IMR-90 (cell line): ENCODE results near the gene LONRF3. TPM values are rescaled to one million over a fixed set of nuclear protein-coding genes. Genes with fewer than 3 reads are reported as not detected.

Source experiments
- ATAC-seq: fragments of 200-7000 bp; cut with Tn5 transposase; 2 replicates; pipeline ENCODE4 v1.9.1; 2020; ENCODE audit warnings: low read depth, mild to moderate bottlenecking, moderate library complexity
- BruUV-seq: library from RNA; stranded (reverse); fragments of 400-500 nt; replicated peaks from 2 replicates; lab custom pipeline; 2021; lab: Mats Ljungman, UMichigan
- CTCF ChIA-PET: fragments of 300-600 bp; formaldehyde crosslinking; extraction: SDS; loops from one replicate; lab custom pipeline; 2021; ENCODE audit warnings: antibody characterized with exemption; lab: Yijun Ruan, JAX
- POLR2A ChIA-PET: fragments of 300-600 bp; sonication (Branson Sonifier 250); formaldehyde crosslinking; loops from one replicate; lab custom pipeline; 2022; ENCODE audit warnings: antibody characterized with exemption; ENCODE audit not compliant: unreplicated experiment; lab: Charles Lee
- DNase-seq: peaks from one replicate; pipeline ENCODE4 v3.0.0; 2013
- H2AFZ ChIP-seq: replicated peaks from 2 replicates; pipeline ENCODE3; 2013; ENCODE audit warnings: low read length, mild to moderate bottlenecking; ENCODE audit not compliant: poor library complexity
- H2AK5ac ChIP-seq: 2 replicates; pipeline ENCODE4 v1.6.1; 2013; ENCODE audit warnings: low read depth, low read length, inconsistent platforms
- H2AK9ac ChIP-seq: replicated peaks from 2 replicates; pipeline ENCODE3; 2013; ENCODE audit warnings: mild to moderate bottlenecking, low read depth, low read length, moderate library complexity; ENCODE audit not compliant: poor library complexity
- H2BK120ac ChIP-seq: 2 replicates; pipeline ENCODE4 v1.6.1; 2013; ENCODE audit warnings: low read depth, low read length, inconsistent platforms
- H2BK15ac ChIP-seq: 3 replicates; pipeline ENCODE4 v1.6.1; 2013; ENCODE audit warnings: low read depth, low read length, inconsistent platforms
- H2BK20ac ChIP-seq: 2 replicates; pipeline ENCODE4 v1.6.1; 2013; ENCODE audit warnings: low read depth, mild to moderate bottlenecking, inconsistent platforms, low read length, moderate library complexity
- H2BK5ac ChIP-seq: 2 replicates; pipeline ENCODE4 v1.6.1; 2013; ENCODE audit warnings: mild to moderate bottlenecking, low read depth, low read length, inconsistent platforms; ENCODE audit not compliant: poor library complexity, severe bottlenecking
- H3K14ac ChIP-seq: replicated peaks from 2 replicates; pipeline ENCODE4 v1.6.1; 2013; ENCODE audit warnings: low read depth, low read length, inconsistent platforms
- H3K18ac ChIP-seq: 2 replicates; pipeline ENCODE4 v1.6.1; 2013; ENCODE audit warnings: low read depth, low read length, control low read depth
- H3K23ac ChIP-seq: 2 replicates; pipeline ENCODE4 v1.6.1; 2013; ENCODE audit warnings: low read depth, low read length, inconsistent platforms
- H3K27ac ChIP-seq: 2 replicates; pipeline ENCODE4 v1.5.1; 2013; ENCODE audit warnings: mild to moderate bottlenecking, control low read depth, low read length; ENCODE audit not compliant: insufficient read depth
- H3K27me3 ChIP-seq: 2 replicates; pipeline ENCODE4 v1.6.1; 2013; ENCODE audit warnings: low read length; ENCODE audit not compliant: control insufficient read depth, insufficient read depth
- H3K36me3 ChIP-seq: 2 replicates; pipeline ENCODE4 v1.6.1; 2013; ENCODE audit warnings: low read length, mixed read lengths; ENCODE audit not compliant: control insufficient read depth, insufficient read depth
- H3K4ac ChIP-seq: 2 replicates; pipeline ENCODE4 v1.6.1; 2013; ENCODE audit warnings: low read depth, low read length, inconsistent platforms
- H3K4me1 ChIP-seq: 2 replicates; pipeline ENCODE4 v1.6.1; 2013; ENCODE audit warnings: low read length, mixed read lengths; ENCODE audit not compliant: control insufficient read depth, insufficient read depth
- H3K4me2 ChIP-seq: 2 replicates; pipeline ENCODE4 v1.6.1; 2013; ENCODE audit warnings: low read depth, mild to moderate bottlenecking, control low read depth, low read length, moderate library complexity
- H3K4me3 ChIP-seq: 2 replicates; pipeline ENCODE4 v1.5.1; 2013; ENCODE audit warnings: low read depth, mild to moderate bottlenecking, control low read depth, low read length, moderate library complexity; ENCODE audit not compliant: insufficient read depth
- H3K56ac ChIP-seq: 2 replicates; pipeline ENCODE4 v1.6.1; 2013; ENCODE audit warnings: low read length, inconsistent platforms; ENCODE audit not compliant: insufficient read depth; ENCODE audit errors: extremely low read depth
- H3K79me1 ChIP-seq, 2 experiments: 2 replicates each; pipeline ENCODE4 v1.6.1; 2013; ENCODE audit warnings: low read length in 2 of 2, inconsistent platforms in 1 of 2, low read depth in 1 of 2
- H3K9ac ChIP-seq: 2 replicates; pipeline ENCODE4 v1.6.1; 2013; ENCODE audit warnings: low read depth, low read length, control low read depth
- H3K9me1 ChIP-seq: 2 replicates; pipeline ENCODE4 v1.6.1; 2013; ENCODE audit warnings: low read length, inconsistent platforms; ENCODE audit not compliant: insufficient read depth
- H3K9me3 ChIP-seq: 2 replicates; pipeline ENCODE4 v1.6.1; 2013; ENCODE audit warnings: low read length; ENCODE audit not compliant: control insufficient read depth, insufficient read depth
- H4K20me1 ChIP-seq: 2 replicates; pipeline ENCODE4 v1.6.1; 2013; ENCODE audit warnings: low read length, inconsistent platforms; ENCODE audit not compliant: insufficient read depth
- H4K5ac ChIP-seq: 2 replicates; pipeline ENCODE4 v1.6.1; 2013; ENCODE audit warnings: mild to moderate bottlenecking, low read depth, low read length, control low read depth
- H4K8ac ChIP-seq, 2 experiments: 2 replicates each; pipeline ENCODE4 v1.6.1; 2013; ENCODE audit warnings: low read depth in 2 of 2, low read length in 2 of 2, control low read depth in 1 of 2, inconsistent platforms in 1 of 2
- H4K91ac ChIP-seq: 2 replicates; pipeline ENCODE4 v1.6.1; 2013; ENCODE audit warnings: low read depth, low read length, inconsistent platforms; ENCODE audit not compliant: insufficient read depth
- BHLHE40 ChIP-seq: fragments of 150-350 bp; IDR thresholded peaks from 2 replicates; pipeline ENCODE4 v1.6.1; 2016; ENCODE audit warnings: mild to moderate bottlenecking, low read depth, low read length
- CHD1 ChIP-seq: IDR thresholded peaks from 2 replicates; pipeline ENCODE4 v1.6.1; 2012; ENCODE audit warnings: low read depth, low read length, improper control_type of control experiment
- FOS ChIP-seq: fragments of 150-350 bp; IDR thresholded peaks from 2 replicates; pipeline ENCODE4 v1.6.1; 2016; ENCODE audit warnings: low read depth, low read length
- MAFK ChIP-seq: IDR thresholded peaks from 2 replicates; pipeline ENCODE4 v1.6.1; 2012; ENCODE audit warnings: low read depth, low read length, improper control_type of control experiment
- MAZ ChIP-seq: IDR thresholded peaks from 2 replicates; pipeline ENCODE4 v1.6.1; 2012; ENCODE audit warnings: low read depth, mild to moderate bottlenecking, low read length, improper control_type of control experiment, moderate library complexity, borderline replicate concordance
- MXI1 ChIP-seq: IDR thresholded peaks from 2 replicates; pipeline ENCODE4 v1.6.1; 2012; ENCODE audit warnings: low read depth, mild to moderate bottlenecking, low read length, moderate library complexity, borderline replicate concordance
- POLR2A ChIP-seq: IDR thresholded peaks from 2 replicates; pipeline ENCODE4 v1.6.1; 2012; ENCODE audit warnings: mild to moderate bottlenecking, low read depth, low read length
- RCOR1 ChIP-seq: IDR thresholded peaks from 2 replicates; pipeline ENCODE4 v1.6.1; 2012; ENCODE audit warnings: mild to moderate bottlenecking, low read length, improper control_type of control experiment; ENCODE audit not compliant: insufficient replicate concordance
- RFX5 ChIP-seq: IDR thresholded peaks from 2 replicates; pipeline ENCODE4 v1.8.0; 2012; ENCODE audit warnings: low read depth, mild to moderate bottlenecking, low read length, moderate library complexity
- SMC3 ChIP-seq: fragments of 150-350 bp; IDR thresholded peaks from 2 replicates; pipeline ENCODE4 v1.6.1; 2016; ENCODE audit warnings: low read depth, mild to moderate bottlenecking, antibody characterized with exemption, low read length, moderate library complexity
- USF2 ChIP-seq: fragments of 150-350 bp; IDR thresholded peaks from 2 replicates; pipeline ENCODE4 v1.6.1; 2017; ENCODE audit warnings: mild to moderate bottlenecking, antibody characterized with exemption, low read length, low read depth
- WGBS, 2 experiments: methylation state at CpG; one replicate each; pipeline versions ENCODE4 v1.1.5 to v1.1.7; 2013; ENCODE audit warnings: missing lambda C conversion rate in 2 of 2; ENCODE audit not compliant: insufficient read length in 1 of 2; ENCODE audit errors: extremely low coverage in 2 of 2; 5-methylcytosine and 5-hydroxymethylcytosine counted together
- dilution Hi-C: fragments of 300-500 bp; cut with HindIII; formaldehyde crosslinking; loops from one replicate; pipeline ENCODE4 v1.14.3; 2018; ENCODE audit warnings: low sequenced_read_pairs; ENCODE audit not compliant: unreplicated experiment
- in situ Hi-C: fragments of 300-500 bp; cut with MboI; formaldehyde crosslinking; loops from 3 replicates; pipeline ENCODE4 v1.14.3; 2019; ENCODE audit warnings: low sequenced_read_pairs, inconsistent platforms, mixed read lengths
- intact Hi-C: fragments of 100-400 bp; cut with micrococcal nuclease; formaldehyde crosslinking; loops from 2 replicates; pipeline ENCODE4 v1.10.0; 2022
- polyA plus RNA-seq, 3 experiments: library from polyadenylated mRNA; depleted of rRNA; stranded (reverse); fragments of >200 nt; gene quantifications; 2 replicates each; pipeline ENCODE4 v1.2.3, GENCODE V29; 2012; ENCODE audit warnings: low replicate concordance in 1 of 3
- total RNA-seq: library from RNA; depleted of rRNA; stranded (reverse); fragments of >200 nt; gene quantifications from 2 replicates; pipeline ENCODE4 v1.2.3, GENCODE V29; 2012

LONRF3 gene
- total and polyA plus RNA-seq, 2 of the 4 experiments (the other 2 are of a cell fraction): not detected

- H2BK120ac ChIP-seq: no peak overlapping the region
- no peak overlapping the region for H3K4me2 ChIP-seq
- H2AK5ac ChIP-seq: no peak overlapping the region
- H3K27ac ChIP-seq: no peak overlapping the region
- in situ Hi-C loops: no loop called here
- POLR2A ChIA-PET: no interaction called here
- H2BK20ac ChIP-seq: no peak overlapping the region
- ATAC-seq (no peak), DNase-seq (no peak)
- no peak overlapping the region for H2AFZ ChIP-seq
- no peaks in the 10 kb centered on the region for H3K79me1 ChIP-seq
- H3K23ac ChIP-seq: no peak overlapping the region
- intact Hi-C loops: no loop called here
- H3K9ac ChIP-seq: no peak overlapping the region
- no peak overlapping the region for H2BK5ac ChIP-seq
- no peak overlapping the region for H2BK15ac ChIP-seq
- H4K5ac ChIP-seq: no peak overlapping the region
- H3K4me1 ChIP-seq: no peaks in the 10 kb centered on the region
- no peak overlapping the region for H2AK9ac ChIP-seq
- no peaks in the 10 kb centered on the region for H3K36me3 ChIP-seq
- no TSS peak for BruUV-seq
- H3K4ac ChIP-seq: no peak overlapping the region
- dilution Hi-C loops: no loop called here
- no CpG with 5 or more reads among the region's 8 CpGs for WGBS, 2 experiments
- no peak overlapping the region for H3K4me3 ChIP-seq
- no peaks in the 10 kb centered on the region for H3K9me3 ChIP-seq
- CTCF ChIA-PET: no interaction called here
- no peaks in the 10 kb centered on the region for H4K20me1 ChIP-seq
- H3K14ac ChIP-seq: no peak overlapping the region
- TF ChIP-seq FOS (no peak), SMC3 (no peak), CHD1 (no peak), MXI1 (no peak), USF2 (no peak), RCOR1 (no peak), BHLHE40 (no peak), MAZ (no peak), RFX5 (no peak), MAFK (no peak), POLR2A (no peak)
- H3K56ac ChIP-seq: no peak overlapping the region
- no peak overlapping the region for H4K91ac ChIP-seq
- H4K8ac ChIP-seq: no peak overlapping the region
- no peaks in the 10 kb centered on the region for H3K9me1 ChIP-seq
- H3K18ac ChIP-seq: no peak overlapping the region
- peaks cover 25% of the 10 kb centered on the region for H3K27me3 ChIP-seq
Observed at GRCh38 chrX:118968031-118968430, 6.4 kb upstream of the LONRF3 start.
